ENCODE results near the gene ARMC9. TPM values are rescaled to one million over a fixed set of nuclear protein-coding genes. Genes with fewer than 3 reads are reported as not detected.
A peak's percentile ranks its signal among the peaks of the same experiment; 100 is the strongest.
"Not testable (repeated sequence)": the region's sequence is repeated elsewhere in the genome, so short reads cannot be mapped to it uniquely, and the experiment has no call there.

Gene ARMC9
- total RNA-seq, 1 experiment from 2014 or later, result 19.9 TPM

DNA sequence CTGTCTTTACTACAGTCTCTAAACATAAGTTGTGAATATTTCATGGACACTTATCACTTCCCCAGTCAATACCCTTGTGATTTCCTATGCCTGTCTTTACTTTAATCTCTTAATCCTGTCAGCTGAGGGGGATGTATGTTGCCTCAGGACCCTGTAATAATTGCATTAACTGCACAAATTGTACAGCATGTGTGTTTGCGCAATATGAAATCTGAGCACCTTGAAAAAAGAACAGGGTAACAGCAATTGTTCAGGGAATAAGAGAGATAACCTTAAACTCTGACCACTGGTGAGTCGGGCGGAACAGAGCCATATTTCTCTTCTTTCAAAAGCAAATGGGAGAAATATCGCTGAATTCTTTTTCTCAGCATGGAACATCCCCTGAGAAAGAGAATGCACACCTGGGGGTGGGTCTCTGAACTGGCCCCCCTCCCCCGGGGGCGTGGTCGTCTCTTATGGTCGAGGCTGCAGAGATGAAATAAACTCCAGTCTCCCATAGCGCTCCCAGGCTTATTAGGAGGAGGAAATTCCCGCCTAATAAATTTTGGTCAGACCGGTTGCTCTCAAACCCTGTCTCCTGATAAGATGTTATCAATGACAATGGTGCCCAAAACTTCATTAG, 177.7 kb downstream of the ARMC9 start:
- H3K4me1 ChIP-seq, result peaks cover 36% of the 10 kb centered on the region
- H3K9me3 ChIP-seq (replicated peaks); H3K36me3 ChIP-seq; H3K27ac ChIP-seq; DNase-seq; H3K4me3 ChIP-seq; H3K27me3 ChIP-seq: not testable (repeated sequence)

DNA sequence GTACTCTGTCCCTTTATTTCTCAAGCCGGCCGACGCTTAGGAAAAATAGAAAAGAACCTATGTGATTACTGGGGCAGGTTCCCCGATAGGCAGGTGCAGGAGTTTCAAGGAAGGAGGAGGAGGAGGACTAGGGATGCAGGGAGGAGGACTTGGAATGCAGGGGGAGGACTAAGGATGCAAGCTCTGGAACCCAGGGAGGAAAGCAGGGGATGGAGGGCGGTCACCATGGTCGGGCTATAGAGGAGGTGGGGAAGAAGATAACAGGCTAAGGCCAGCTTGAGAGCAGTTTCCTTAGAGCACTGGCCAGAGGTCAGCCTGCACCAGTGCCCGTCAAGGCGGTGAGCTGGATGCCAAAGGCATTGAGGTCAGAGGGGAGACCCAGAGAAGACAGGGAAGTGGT, 178.4 kb downstream of the ARMC9 start:
- Histone ChIP-seq H3K9me3 (replicated peaks) (no peaks in the 10 kb centered on the region), H3K27ac (no peak overlapping the region), H3K4me3 (no peak overlapping the region), H3K4me1 (peaks cover 29% of the 10 kb centered on the region), H3K27me3 (no peaks in the 10 kb centered on the region), H3K36me3 (no peaks in the 10 kb centered on the region)
- DNase-seq, result no peak

DNA sequence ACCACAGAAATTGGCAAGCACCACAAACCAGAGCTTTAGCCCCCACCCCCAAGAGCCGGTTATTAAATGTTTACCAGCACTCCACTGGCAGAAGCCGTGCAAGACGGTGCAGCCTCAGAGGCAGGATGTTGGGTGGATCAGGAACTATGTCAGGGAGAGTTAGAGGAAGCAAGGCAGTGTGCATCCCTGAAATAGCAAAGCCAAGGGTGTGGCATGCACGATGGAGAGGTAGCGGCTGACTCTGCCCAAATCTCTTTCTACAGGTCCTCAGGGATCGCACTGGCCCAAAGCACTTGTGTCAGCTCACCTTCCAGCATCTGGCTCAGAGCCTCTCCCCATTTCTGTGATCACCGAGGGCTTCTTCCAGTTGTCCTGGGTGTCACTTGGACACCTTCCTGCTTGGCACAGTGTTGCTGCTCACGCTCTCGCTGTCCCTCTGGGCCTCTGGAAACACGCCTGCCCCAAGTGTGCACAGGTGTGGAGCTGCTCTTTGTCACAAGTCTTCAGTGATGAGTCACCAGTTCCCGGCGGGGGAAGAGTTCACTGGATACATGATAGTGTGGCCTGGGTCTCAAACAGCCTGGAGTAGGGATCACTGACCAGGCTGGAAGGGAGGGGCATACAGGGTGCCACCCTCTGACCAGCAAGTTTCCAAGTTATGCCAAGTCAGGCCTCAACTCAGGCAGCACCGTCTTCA, 179.7 kb downstream of the ARMC9 start:
- H3K36me3 ChIP-seq, result no peaks in the 10 kb centered on the region
- no peak overlapping the region for H3K4me3 ChIP-seq
- H3K27me3 ChIP-seq, result no peaks in the 10 kb centered on the region
- peaks cover 23% of the 10 kb centered on the region for H3K4me1 ChIP-seq
- peak in 1 of 2 experiments; percentile 42 for DNase-seq
- no peaks in the 10 kb centered on the region for H3K9me3 ChIP-seq (replicated peaks)
- H3K27ac ChIP-seq, result no peak overlapping the region

DNA sequence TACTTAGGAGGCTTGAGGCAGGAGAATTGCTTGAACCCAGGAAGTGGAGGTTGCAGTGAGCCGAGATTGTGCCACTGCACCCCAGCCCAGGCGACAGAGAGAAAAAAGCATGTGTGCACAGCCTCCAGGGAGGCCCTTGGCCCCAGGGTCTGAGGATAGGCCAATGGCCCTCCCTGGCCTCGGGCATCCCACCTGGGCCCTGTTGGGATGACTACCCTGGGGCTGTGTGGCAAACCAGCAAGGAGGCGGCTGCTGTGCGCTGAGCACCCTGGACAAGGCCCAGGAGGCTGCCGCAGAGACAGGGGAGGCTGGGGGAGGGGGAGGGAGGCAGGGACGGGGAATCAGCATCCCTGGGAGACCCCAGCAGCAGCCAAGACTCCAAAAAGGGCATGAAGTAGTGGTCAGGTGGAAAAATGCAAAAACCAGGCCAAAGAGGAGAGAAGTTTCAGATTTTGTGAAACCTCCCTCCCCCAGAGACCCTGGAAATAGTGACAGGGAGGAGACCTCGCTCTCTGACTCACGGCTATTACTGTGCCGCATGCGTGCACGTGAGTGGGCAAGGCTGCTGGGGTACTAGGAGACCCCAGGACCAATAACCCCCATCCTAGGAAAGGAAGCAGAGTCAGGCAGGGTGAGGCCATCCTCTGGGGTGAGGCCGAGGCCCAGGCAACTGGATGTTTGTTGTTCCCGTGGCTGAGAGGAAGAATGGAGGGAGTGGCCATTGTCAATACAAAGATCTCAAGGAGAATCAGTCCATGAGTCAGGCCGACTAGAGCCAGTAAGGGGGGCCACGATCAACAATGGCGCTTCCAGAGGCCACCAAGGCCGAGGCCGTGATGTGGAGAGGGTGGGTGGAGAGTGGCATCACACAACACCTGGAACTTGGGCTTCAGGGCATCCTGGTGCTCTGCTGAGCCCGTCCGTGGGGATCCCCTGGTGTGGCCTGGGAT, 181.1 kb downstream of the ARMC9 start:
- H3K36me3 ChIP-seq, result no peaks in the 10 kb centered on the region
- H3K27me3 ChIP-seq, result no peaks in the 10 kb centered on the region
- no peak overlapping the region for H3K4me3 ChIP-seq
- DNase-seq, result no peak
- H3K4me1 ChIP-seq, result peaks cover 32% of the 10 kb centered on the region
- no peaks in the 10 kb centered on the region for H3K9me3 ChIP-seq (replicated peaks)
- no peak overlapping the region for H3K27ac ChIP-seq

DNA sequence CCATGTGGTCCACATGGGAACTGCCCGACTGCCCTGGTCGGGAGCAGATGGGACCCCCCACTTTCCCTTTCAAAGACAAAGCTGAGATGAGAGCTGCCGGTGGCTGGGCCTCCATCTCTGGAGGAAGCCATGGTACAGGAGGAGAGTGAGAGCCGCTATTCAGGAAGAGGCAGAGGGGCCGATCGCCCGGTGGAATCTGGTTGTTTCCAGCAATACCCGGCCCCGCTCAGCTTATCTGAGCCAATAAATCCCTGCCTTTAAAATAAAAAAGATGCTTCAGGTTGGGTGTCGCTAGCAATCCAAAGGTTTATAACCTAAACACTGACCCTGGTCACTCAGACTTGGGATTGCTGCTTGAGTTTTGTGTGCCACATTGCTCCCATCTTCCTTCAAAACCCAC, 181.9 kb downstream of the ARMC9 start:
- Histone ChIP-seq H3K27me3 (no peaks in the 10 kb centered on the region), H3K4me3 (no peak overlapping the region), H3K4me1 (peaks cover 30% of the 10 kb centered on the region), H3K9me3 (replicated peaks) (0 out of 2 replicates have a peak, but pooled peaks cover 4% of the 10 kb centered on the region), H3K27ac (no peak overlapping the region), H3K36me3 (no peaks in the 10 kb centered on the region)
- no peak for DNase-seq

DNA sequence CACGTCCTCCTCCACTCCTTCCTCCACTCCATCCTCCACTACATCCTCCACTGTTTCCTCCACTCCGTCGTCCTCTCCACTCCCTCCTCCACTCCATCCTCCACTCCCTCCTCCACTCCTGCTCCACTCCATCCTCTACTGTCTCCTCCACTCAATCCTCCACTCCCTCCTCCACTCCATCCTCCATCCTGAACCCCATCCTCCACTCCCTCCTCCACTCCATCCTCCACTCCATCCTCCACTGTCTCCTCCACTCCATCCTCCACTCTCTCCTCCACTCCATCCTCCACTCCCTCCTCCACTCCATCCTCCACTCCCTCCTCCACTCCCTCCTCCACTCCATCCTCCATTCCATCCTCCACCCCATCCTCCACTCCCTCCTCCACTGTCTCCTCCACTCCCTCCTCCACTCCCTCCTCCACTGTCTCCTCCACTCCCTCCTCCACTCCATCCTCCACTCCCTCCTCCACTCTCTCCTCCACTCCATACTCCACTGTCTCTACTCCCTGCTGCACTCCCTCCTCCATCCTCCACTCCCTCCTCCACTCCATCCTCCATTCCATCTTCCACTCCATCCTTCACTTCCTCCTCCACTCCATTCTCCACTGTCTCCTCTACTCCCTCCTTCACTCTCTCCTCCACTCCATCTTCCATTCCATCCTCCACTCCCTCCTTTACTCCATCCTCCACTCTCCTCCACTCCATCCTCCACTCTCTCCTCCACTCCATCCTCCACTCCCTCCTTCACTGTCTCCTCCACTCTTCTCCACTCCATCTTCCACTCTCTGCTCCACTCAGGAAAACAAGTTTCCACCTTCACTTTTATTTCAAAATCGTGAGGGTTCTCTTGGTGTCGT, 182.8 kb downstream of the ARMC9 start:
- H3K9me3 ChIP-seq (replicated peaks), result 0 out of 2 replicates have a peak, but pooled peaks cover 4% of the 10 kb centered on the region
- peaks cover 23% of the 10 kb centered on the region for H3K4me1 ChIP-seq
- no peak overlapping the region for H3K4me3 ChIP-seq
- no peaks in the 10 kb centered on the region for H3K36me3 ChIP-seq
- H3K27me3 ChIP-seq, result no peaks in the 10 kb centered on the region
- H3K27ac ChIP-seq, result no peak overlapping the region
- DNase-seq, result no peak

DNA sequence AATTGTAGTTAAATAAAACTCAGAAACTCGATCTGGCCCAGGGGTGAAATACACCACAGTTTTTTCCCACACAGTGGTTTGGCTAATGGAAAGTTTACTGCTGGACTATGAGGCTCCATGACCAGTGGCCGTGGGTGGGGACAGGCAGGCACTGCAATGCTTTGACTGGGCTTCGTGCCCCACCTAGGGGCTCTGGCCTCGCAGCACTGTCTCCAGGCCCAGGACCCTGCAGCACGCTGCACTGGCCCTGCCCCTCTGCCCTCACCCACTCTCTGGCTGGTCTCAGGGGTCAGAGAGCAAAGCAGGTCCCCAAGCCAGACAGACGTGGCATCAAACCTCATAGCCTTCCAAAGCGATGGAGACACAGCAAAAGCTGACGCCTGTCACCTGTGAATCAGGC, 183.7 kb downstream of the ARMC9 start:
- Histone ChIP-seq H3K9me3 (replicated peaks) (0 out of 2 replicates have a peak, but pooled peaks cover 4% of the 10 kb centered on the region), H3K4me1 (peaks cover 19% of the 10 kb centered on the region), H3K27ac (no peak overlapping the region), H3K4me3 (no peak overlapping the region), H3K36me3 (no peaks in the 10 kb centered on the region), H3K27me3 (no peaks in the 10 kb centered on the region)
- DNase-seq, result no peak

DNA sequence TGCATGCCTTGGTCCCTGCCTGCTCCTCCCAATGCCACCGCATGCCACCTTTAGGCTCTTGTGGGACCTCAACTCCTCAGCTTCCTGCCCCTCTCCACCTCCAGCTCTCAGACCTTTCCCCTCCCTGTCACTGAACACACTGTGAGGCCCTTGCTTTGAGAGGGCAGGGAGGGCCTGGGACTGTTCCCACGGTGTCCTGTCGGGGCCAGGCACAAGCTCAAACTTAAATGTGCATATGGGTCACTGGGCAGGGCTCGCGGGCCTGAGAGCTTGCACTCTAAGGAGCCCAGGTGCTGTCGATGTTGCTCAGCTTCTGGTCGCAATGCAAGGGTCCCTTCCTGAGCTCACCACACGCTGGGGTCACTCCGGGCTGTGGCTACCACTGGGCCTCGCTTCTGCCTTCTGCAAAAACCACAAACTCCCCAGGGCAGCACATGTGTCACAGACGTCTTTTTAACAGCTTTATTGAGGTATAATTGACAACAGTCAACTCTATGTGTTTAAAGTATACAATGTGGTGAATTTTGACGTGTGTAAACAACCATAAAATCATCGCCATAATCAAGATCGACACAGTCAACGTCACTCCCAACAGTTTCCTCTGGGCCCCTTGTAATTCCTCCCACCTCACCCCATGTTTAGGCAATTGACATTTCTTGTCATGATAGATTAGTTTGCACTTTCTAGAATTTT, 185.1 kb downstream of the ARMC9 start:
- Histone ChIP-seq H3K27me3 (no peaks in the 10 kb centered on the region), H3K36me3 (no peaks in the 10 kb centered on the region), H3K9me3 (replicated peaks) (0 out of 2 replicates have a peak, but pooled peaks cover 4% of the 10 kb centered on the region), H3K27ac (no peak overlapping the region), H3K4me1 (peaks cover 20% of the 10 kb centered on the region), H3K4me3 (no peak overlapping the region)
- DNase-seq, result peak; percentile 34 to 52

DNA sequence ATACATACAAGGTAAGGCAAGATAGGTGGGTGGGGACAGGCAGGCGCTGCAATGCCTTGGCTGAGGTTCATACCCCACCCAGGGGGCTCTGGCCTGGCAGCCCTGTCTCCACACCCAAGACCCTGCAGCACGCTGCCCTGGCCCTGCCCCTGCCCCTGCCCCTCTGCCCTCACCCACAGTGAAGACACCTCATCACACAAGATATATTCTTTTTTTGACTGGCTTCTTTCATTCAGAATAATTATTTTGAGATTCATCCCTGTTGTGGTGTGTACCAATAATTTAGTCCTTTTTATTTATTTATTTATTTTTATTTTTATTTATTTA, 185.6 kb downstream of the ARMC9 start:
- DNase-seq, result no peak
- Histone ChIP-seq H3K36me3 (no peaks in the 10 kb centered on the region), H3K9me3 (replicated peaks) (0 out of 2 replicates have a peak, but pooled peaks cover 4% of the 10 kb centered on the region), H3K27me3 (no peaks in the 10 kb centered on the region), H3K4me1 (peaks cover 20% of the 10 kb centered on the region), H3K4me3 (no peak overlapping the region), H3K27ac (no peak overlapping the region)

DNA sequence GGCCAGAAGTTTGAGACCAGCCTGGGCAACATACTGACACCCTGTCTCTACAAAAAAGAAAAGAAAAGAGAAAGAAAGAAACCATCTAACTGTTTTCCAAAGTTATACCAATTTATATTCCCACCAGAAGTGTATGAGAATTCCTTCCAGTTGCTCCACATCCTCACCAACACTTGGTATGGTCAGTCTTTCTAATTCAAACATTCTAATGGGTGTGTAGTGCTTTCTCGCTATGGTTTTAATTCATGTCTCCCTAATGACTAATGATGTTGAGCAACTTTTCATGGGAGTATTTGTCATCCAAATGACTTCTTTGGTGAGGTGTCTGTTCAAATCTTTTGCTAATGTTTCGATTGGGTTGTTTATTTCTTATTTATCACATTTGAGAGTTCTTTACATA, 186.5 kb downstream of the ARMC9 start:
- no peak for DNase-seq
- H3K9me3 ChIP-seq (replicated peaks), result 0 out of 2 replicates have a peak, but pooled peaks cover 4% of the 10 kb centered on the region
- no peaks in the 10 kb centered on the region for H3K27me3 ChIP-seq
- H3K4me1 ChIP-seq, result peaks cover 18% of the 10 kb centered on the region
- no peaks in the 10 kb centered on the region for H3K36me3 ChIP-seq
- no peak overlapping the region for H3K4me3 ChIP-seq
- no peak overlapping the region for H3K27ac ChIP-seq

DNA sequence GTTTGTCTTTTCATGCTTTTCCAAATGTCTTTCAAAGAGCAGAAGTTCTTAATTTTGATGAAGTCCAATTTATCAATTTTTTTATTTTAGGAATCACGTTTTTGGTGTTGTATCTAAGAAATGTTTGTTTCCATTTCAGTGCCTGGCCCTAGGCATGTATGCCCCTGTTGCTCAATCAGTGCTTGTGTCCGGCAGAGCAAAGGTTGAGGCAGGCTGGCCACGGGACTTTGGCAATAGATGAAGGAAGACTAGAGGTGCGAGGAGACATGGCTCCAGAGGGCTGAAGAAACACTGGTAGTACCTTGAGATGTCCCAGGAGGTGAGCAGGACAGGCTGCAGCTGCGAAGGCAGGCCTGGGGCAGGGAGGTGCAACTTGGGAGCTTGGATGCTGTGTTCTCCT, 187.0 kb downstream of the ARMC9 start:
- H3K27ac ChIP-seq, result no peak overlapping the region
- H3K4me1 ChIP-seq, result peaks cover 18% of the 10 kb centered on the region
- no peaks in the 10 kb centered on the region for H3K27me3 ChIP-seq
- DNase-seq, result no peak
- no peak overlapping the region for H3K4me3 ChIP-seq
- H3K36me3 ChIP-seq, result no peaks in the 10 kb centered on the region
- 0 out of 2 replicates have a peak, but pooled peaks cover 4% of the 10 kb centered on the region for H3K9me3 ChIP-seq (replicated peaks)

DNA sequence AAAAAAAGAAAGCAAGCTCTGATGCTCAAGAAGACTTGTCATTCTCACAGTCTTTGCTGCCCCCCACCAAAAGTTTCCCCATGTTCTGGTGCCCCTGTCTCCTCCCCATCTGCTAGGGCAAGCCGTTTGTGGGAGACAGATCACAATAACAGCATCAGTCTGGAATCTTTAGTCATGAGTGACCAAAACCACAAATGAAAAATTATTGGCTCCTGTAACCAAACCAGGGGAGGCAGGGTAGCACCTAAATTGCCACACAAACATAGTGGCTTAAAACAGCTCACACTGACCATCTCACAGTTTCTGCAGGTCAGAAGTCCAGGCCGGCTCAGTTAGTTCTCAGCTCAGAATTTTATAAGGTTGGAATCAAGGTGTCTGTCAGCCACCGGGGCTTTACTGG, 188.0 kb downstream of the ARMC9 start:
- 0 out of 2 replicates have a peak, but pooled peaks cover 4% of the 10 kb centered on the region for H3K9me3 ChIP-seq (replicated peaks)
- no peak overlapping the region for H3K4me3 ChIP-seq
- peaks cover 18% of the 10 kb centered on the region for H3K4me1 ChIP-seq
- DNase-seq, result no peak
- H3K27ac ChIP-seq, result no peak overlapping the region
- H3K27me3 ChIP-seq, result no peaks in the 10 kb centered on the region
- H3K36me3 ChIP-seq, result no peaks in the 10 kb centered on the region

DNA sequence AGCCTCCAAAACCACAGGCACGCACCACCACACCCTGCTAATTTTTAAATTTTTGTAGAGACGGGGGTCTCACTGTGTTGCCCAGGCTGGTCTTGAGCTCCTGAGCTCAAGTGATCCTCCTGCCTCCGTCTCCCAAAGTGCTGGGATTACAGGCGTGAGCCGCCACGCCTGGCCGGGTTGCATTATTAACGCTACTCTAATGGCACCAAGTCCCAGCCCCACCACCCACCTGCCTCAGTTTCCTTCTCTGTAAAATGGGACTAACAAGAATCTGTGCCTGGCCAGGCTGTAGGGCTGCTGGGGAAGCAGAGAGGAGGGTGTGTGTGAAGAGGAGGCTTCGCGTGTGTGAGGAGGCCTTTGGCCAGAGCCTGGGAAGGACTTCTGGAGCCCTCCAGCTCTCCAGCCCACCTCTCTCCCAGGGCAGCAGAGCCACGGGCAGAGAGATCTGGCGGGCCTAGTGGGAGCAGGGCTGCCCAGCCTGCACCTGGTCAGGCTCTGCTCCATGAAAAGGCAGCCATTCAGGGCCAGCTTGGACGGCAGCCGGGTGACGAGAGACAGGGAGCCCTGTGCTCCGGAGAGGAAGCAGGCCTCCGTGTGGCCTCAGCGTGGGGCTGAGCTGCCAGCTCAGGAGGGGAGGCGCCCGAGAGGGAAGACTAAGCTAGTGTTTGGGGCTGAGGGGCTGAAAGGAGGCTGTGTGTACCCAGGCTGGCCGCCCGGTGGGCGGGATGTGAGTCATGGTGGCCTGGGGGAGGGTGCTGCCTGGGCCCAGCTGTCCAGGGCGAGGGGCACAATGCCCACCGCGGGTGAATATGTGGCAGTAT, 189.7 kb downstream of the ARMC9 start:
- H3K9me3 ChIP-seq (replicated peaks), result 0 out of 2 replicates have a peak, but pooled peaks cover 4% of the 10 kb centered on the region
- H3K27me3 ChIP-seq, result no peaks in the 10 kb centered on the region
- DNase-seq, result peak; percentile 86 to 90
- peak overlapping the region; percentile 60 for H3K27ac ChIP-seq
- H3K4me1 ChIP-seq, result peaks cover 18% of the 10 kb centered on the region
- H3K36me3 ChIP-seq, result no peaks in the 10 kb centered on the region
- H3K4me3 ChIP-seq, result peak overlapping the region; percentile 7; the same call in 1 of the 2 replicates

All from SJCRH30 (cell line).